ENCODE measurements around the gene PLSCR1. TPM values are rescaled to one million over a fixed set of nuclear protein-coding genes. Genes with fewer than 3 reads are reported as not detected.
"Not testable (repeated sequence)": the region's sequence is repeated elsewhere in the genome, so short reads cannot be mapped to it uniquely, and the experiment has no call there.

The PLSCR1 gene
- polyA plus RNA-seq, 1 donor from 2014 or later: 31.1 TPM

GRCh38 chr3:146511402-146512134 lies 32.8 kb downstream of the PLSCR1 start:
- no peaks in the 10 kb centered on the region for H3K27me3 Mint-ChIP-seq
- no peaks in the 10 kb centered on the region for H3K4me1 Mint-ChIP-seq
- no peaks in the 10 kb centered on the region for H3K9me3 Mint-ChIP-seq
- H3K27ac Mint-ChIP-seq: no peak overlapping the region
- no peak overlapping the region for H3K4me3 Mint-ChIP-seq
- peaks cover 2% of the 10 kb centered on the region for H3K36me3 Mint-ChIP-seq

DNA sequence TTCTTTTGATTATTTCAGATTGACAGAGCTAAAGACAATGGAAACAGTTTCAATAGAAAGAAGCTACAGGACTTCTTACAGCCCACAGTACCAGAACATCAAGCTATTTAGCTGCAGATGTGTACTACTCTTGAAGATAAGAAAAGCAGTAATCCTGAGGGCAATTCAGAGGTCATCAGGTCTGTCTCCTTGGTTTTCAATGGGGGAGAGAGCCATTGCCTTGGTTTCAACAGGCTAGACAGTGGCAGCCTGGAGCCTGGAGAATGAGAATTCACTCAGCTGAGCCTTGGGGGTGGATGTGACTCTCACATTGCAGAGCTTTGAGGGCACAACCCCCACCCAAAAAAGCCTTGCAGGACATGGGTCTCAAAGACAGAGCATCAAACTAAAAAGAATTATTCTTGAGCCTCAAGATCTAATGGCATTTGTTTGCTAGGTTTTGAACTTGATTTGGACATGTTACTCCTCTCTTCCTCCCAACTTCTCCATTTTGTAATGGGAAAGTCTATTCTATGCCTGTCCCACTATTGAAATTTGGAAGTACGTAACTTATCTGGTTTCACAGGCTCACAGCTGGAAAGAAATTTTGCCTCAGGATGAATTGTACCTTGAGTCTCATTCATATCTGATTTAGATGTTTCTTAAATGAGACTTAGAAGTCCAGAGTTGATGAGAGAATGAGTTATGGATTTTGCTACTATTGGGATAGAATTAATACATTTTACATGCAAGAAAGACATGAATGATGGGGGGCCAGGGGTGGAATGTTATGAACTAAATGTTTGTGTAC lies 36.9 kb downstream of the PLSCR1 start:
- Mint-ChIP-seq H3K4me1 (peaks cover 1 to 10% (median 5%) of the 10 kb centered on the region in 3 donors), H3K27me3 (no peaks in the 10 kb centered on the region)

GRCh38 chr3:146505516-146505915 lies 38.9 kb downstream of the PLSCR1 start:
- Mint-ChIP-seq H3K27ac (no peak overlapping the region), H3K4me1 (peaks cover 1 to 10% (median 5%) of the 10 kb centered on the region in 3 donors), H3K4me3 (no peak overlapping the region), H3K27me3 (no peaks in the 10 kb centered on the region), H3K9me3 (peaks cover 0 to 4% (median 0%) of the 10 kb centered on the region in 3 donors), H3K36me3 (peaks cover 4% of the 10 kb centered on the region)

More for the DNA sequence above, 36.9 kb downstream of the PLSCR1 start:
- Mint-ChIP-seq H3K4me3 (no peak overlapping the region), H3K9me3 (peaks cover 0 to 3% (median 0%) of the 10 kb centered on the region in 3 donors), H3K27ac (no peak overlapping the region), H3K36me3 (peaks cover 2% of the 10 kb centered on the region)

- no peak overlapping the region for H3K27ac Mint-ChIP-seq
- H3K9me3 Mint-ChIP-seq: peaks cover 0 to 4% (median 0%) of the 10 kb centered on the region in 3 donors
- peak overlapping the region in 1 of 4 donors; percentile 27 for H3K4me3 Mint-ChIP-seq
- H3K27me3 Mint-ChIP-seq: no peaks in the 10 kb centered on the region
- H3K36me3 Mint-ChIP-seq: peaks cover 4% of the 10 kb centered on the region
- peaks cover 1 to 10% (median 5%) of the 10 kb centered on the region in 3 donors for H3K4me1 Mint-ChIP-seq
Measured at GRCh38 chr3:146504498-146505197, 39.8 kb downstream of the PLSCR1 start.

DNA sequence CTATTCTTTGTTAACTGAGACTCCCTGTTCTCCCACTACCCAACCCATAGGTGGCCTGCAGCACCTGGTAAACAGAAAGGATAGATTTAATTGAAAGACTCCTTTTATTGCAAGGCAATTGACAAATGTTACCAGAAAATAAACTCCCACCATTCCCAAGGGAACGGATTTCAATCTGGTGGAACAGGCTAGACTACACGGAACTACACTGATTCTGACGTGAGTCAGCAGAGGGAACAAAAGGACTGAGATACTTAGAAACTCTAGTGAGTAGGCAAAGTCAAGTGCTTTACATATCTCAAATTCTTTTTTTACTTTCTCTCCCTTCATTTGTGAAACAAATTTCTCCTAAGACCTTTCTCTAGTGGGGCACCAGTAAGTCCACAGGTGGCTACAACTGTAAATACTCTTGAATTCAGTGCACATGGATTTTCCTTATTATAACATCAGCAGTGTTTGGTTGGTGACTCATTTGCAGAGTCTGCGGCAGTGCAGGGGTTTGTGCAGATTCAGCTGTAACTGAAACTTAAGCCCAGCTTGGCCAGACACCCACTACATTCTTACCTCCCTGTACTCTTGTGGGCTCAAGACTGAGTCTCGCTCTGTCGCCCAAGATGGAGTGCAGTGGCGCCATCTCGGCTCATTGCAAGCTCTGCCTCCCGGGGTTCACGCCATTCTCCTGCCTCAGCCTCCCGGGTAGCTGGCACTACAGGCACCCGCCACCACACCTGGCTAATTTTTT lies 40.8 kb downstream of the PLSCR1 start:
- Mint-ChIP-seq H3K27me3 (no peaks in the 10 kb centered on the region), H3K4me1 (peaks cover 1 to 10% (median 5%) of the 10 kb centered on the region in 3 donors), H3K36me3 (peaks cover 4% of the 10 kb centered on the region), H3K27ac (peak overlapping the region in 1 of 3 donors; percentile 12), H3K9me3 (peaks cover 0 to 4% (median 0%) of the 10 kb centered on the region in 3 donors), H3K4me3 (peak overlapping the region in 1 of 4 donors; percentile 86)

GRCh38 chr3:146502887-146503460 lies 41.4 kb downstream of the PLSCR1 start:
- H3K9me3 Mint-ChIP-seq: peaks cover 0 to 4% (median 0%) of the 10 kb centered on the region in 3 donors
- no peak overlapping the region for H3K27ac Mint-ChIP-seq
- H3K36me3 Mint-ChIP-seq: peaks cover 4% of the 10 kb centered on the region
- peaks cover 1 to 10% (median 7%) of the 10 kb centered on the region in 3 donors for H3K4me1 Mint-ChIP-seq
- H3K4me3 Mint-ChIP-seq: no peak overlapping the region
- no peaks in the 10 kb centered on the region for H3K27me3 Mint-ChIP-seq

DNA sequence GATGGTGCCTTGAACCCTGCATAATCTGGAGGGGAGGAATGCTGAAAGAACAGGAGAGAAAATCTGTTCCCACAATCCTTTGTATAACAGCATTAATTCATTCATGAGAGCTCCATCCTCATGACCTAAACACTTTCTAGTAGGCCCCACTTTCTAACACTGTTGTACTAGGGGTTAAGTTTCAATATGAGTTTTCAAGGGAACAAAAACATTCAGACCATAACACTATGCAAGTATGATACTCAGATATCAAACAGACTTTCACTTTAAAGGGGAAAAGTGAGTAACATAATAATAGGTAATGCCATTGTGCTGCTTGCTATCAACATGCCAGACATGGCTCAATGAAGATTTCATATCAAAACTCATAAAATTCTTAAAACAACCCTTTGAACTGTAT lies 42.7 kb downstream of the PLSCR1 start:
- Mint-ChIP-seq H3K27me3 (no peaks in the 10 kb centered on the region), H3K27ac (no peak overlapping the region), H3K36me3 (peaks cover 4% of the 10 kb centered on the region), H3K4me1 (peaks cover 1 to 10% (median 7%) of the 10 kb centered on the region in 3 donors), H3K9me3 (peaks cover 0 to 4% (median 0%) of the 10 kb centered on the region in 3 donors), H3K4me3 (no peak overlapping the region)

DNA sequence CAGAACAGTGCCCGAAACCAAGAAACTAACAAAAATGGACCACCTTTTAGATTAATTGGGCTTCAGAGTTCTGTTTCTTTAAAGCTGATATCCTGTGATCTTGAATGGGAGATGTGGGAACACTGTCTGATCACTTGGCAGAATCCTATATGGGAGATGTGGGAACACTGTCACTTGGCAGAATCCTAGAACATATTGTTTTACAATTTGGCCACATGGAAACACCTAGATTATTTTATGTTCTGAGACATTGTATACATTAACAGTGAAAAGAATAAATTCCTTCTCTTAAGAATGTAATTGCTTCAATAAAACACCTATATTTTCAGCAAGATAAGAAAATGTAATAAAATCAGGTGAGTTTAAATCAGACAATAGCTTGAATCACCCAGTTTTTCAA lies 44.7 kb downstream of the PLSCR1 start:
- H3K27me3 Mint-ChIP-seq: peaks cover 1% of the 10 kb centered on the region
- no peak overlapping the region for H3K4me3 Mint-ChIP-seq
- no peak overlapping the region for H3K27ac Mint-ChIP-seq
- peaks cover 1 to 10% (median 7%) of the 10 kb centered on the region in 3 donors for H3K4me1 Mint-ChIP-seq
- peaks cover 4% of the 10 kb centered on the region for H3K36me3 Mint-ChIP-seq
- H3K9me3 Mint-ChIP-seq: peaks cover 0 to 4% (median 2%) of the 10 kb centered on the region in 3 donors

DNA sequence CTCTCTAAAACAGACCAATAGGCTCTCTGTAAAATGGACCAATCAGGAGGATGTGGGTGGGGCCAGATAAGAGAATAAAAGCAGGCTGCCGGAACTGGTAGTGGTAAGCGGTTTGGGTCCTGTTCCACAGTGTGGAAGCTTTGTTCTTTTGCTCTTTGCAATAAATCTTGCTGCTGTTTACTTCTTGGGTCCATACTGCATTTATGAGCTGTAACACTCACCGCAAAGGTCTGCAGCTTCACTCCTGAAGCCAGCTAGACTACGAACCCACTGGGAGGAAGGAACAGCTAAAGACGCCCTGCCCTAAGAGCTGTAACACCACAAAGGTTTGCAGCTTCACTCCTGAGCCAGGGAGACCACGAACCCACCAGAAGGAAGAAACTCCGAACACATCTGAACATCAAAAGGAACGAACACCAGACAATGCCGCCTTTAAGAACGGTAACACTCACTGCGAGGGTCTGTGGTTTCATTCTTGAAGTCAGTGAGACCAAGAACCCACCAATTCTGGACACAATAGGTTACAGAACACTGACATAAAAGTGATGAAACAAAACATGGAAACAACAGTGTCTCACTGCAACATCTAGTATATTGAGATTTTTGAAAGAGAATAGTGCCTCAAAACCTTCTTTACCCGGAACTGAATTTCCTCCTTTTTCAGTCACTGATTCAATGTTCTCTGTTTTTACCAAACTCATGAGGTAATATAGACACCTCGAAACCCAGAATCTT lies 46.2 kb downstream of the PLSCR1 start:
- H3K27me3 Mint-ChIP-seq: peaks cover 1% of the 10 kb centered on the region
- peak overlapping the region in 1 of 4 donors; percentile 32 for H3K4me3 Mint-ChIP-seq
- peaks cover 0 to 4% (median 3%) of the 10 kb centered on the region in 3 donors for H3K9me3 Mint-ChIP-seq
- peaks cover 2% of the 10 kb centered on the region for H3K36me3 Mint-ChIP-seq
- H3K27ac Mint-ChIP-seq: no peak overlapping the region
- H3K4me1 Mint-ChIP-seq: peaks cover 0 to 3% (median 2%) of the 10 kb centered on the region in 3 donors

- not testable (repeated sequence) for H3K9me3 Mint-ChIP-seq, H3K4me1 Mint-ChIP-seq, H3K27me3 Mint-ChIP-seq, H3K27ac Mint-ChIP-seq, H3K36me3 Mint-ChIP-seq, H3K4me3 Mint-ChIP-seq
Measured at GRCh38 chr3:146497145-146497843, 47.1 kb downstream of the PLSCR1 start.

GRCh38 chr3:146496726-146497125 lies 47.7 kb downstream of the PLSCR1 start:
- Mint-ChIP-seq H3K36me3 (peaks cover 6% of the 10 kb centered on the region), H3K4me1 (peaks cover 0 to 2% (median 2%) of the 10 kb centered on the region in 3 donors), H3K27me3 (peaks cover 7% of the 10 kb centered on the region), H3K9me3 (peaks cover 0 to 13% (median 0%) of the 10 kb centered on the region in 3 donors), H3K27ac (no peak overlapping the region), H3K4me3 (no peak overlapping the region)

DNA sequence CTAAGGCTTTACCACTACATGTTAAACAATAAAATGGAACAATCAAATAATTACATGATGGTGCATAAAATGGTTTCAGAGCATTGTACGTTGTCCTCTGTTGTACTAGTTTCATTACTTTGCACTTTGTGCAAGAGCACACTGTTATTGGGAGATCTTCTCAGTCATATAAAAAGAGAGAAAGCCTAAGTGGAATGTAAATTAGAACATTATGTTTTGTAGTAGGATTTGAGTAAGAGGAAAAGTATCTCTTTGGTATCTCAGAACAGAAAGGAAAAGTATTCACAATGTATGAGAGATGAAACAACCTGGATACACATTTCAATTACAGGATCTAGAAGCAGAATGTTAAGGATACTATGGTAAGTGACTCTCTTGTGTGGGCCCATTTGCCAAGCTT lies 48.2 kb downstream of the PLSCR1 start:
- H3K4me3 Mint-ChIP-seq: no peak overlapping the region
- H3K36me3 Mint-ChIP-seq: peaks cover 4% of the 10 kb centered on the region
- H3K27ac Mint-ChIP-seq: no peak overlapping the region
- peaks cover 0 to 18% (median 0%) of the 10 kb centered on the region in 3 donors for H3K9me3 Mint-ChIP-seq
- H3K27me3 Mint-ChIP-seq: peaks cover 7% of the 10 kb centered on the region
- peaks cover 0 to 2% (median 2%) of the 10 kb centered on the region in 3 donors for H3K4me1 Mint-ChIP-seq

DNA sequence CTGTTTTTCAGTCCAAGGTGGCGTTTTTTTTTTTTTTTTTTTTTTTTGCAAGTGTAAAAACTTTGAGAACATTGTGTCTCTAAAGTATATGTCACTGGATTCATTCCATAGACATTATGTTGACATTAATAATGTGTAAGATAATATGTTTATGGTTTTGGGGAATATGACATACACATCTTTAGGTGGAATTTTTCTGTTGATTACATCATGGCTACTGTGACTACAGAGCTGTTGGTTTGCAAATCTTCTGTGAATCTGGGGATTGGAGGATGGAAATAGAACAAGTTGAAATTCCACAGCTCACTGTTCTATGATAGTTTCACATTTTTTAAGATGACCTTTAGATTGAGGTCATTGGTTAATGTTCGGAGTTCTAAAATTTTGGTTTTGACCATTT lies 50.6 kb downstream of the PLSCR1 start:
- Mint-ChIP-seq H3K4me3 (no peak overlapping the region), H3K36me3 (peaks cover 4% of the 10 kb centered on the region), H3K4me1 (peaks cover 0 to 2% (median 2%) of the 10 kb centered on the region in 3 donors), H3K27me3 (peaks cover 7% of the 10 kb centered on the region), H3K9me3 (peaks cover 2 to 21% (median 3%) of the 10 kb centered on the region in 3 donors), H3K27ac (no peak overlapping the region)
